ENCODE measurements around the gene SUN2. TPM values are rescaled to one million over a fixed set of nuclear protein-coding genes. Genes with fewer than 3 reads are reported as not detected.

SUN2 gene
- total and polyA plus RNA-seq, 2 donors (not counting 3 experiments of a cell fraction or from before 2014, with no cell fraction given) = 76.7 to 133 TPM

GRCh38 chr22:38709306-38709705 lies 46.5 kb downstream of the SUN2 start:
- Histone ChIP-seq H3K27ac (ENCODE audit: insufficient read depth, low read depth, low read length) (no peak overlapping the region), H3K4me3 (replicated peaks in 1 of 3; ENCODE audit: insufficient read depth in 1 of 3, low read depth in 1 of 3, low read length in 3 of 3) (no peak overlapping the region), H3K4me2 (ENCODE audit: insufficient read depth, low read length) (no peak overlapping the region), H4K20me1 (replicated peaks; ENCODE audit: control insufficient read depth, extremely low read depth, insufficient read depth, low read length) (peaks cover 7% of the 10 kb centered on the region), H3K4me1 (ENCODE audit: control insufficient read depth, extremely low read depth, insufficient read depth, low read length) (peaks cover 28% of the 10 kb centered on the region), H3K9ac (replicated peaks; ENCODE audit: extremely low read depth, insufficient read depth, low read length) (no peak overlapping the region), H3K9me1 (replicated peaks; ENCODE audit: control insufficient read depth, extremely low read depth, insufficient read depth, low read length) (no peaks in the 10 kb centered on the region), H3K9me3 (replicated peaks; ENCODE audit: control insufficient read depth, insufficient read depth, low read length) (no peaks in the 10 kb centered on the region), H2AFZ (ENCODE audit: low read depth, low read length) (no peak overlapping the region), H3K27me3 (ENCODE audit: control insufficient read depth in 2 of 2, insufficient read depth in 2 of 2, low read length in 2 of 2) (no peaks in the 10 kb centered on the region), H3K36me3 (ENCODE audit: control insufficient read depth in 2 of 2, extremely low read depth in 1 of 2, insufficient read depth in 2 of 2, low read length in 2 of 2) (peaks cover 0 to 3% of the 10 kb centered on the region in 2 experiments), H3K79me2 (ENCODE audit: control insufficient read depth, insufficient read depth, low read length) (peaks cover 79% of the 10 kb centered on the region)
- ChIA-PET CTCF (interaction anchor here (0.9 kb wide), 1 partner anchor 16 kb away, joined by 3 read pairs; no protein-coding TSS in a partner anchor), POLR2A (no interaction called here)
- no TSS peak for BruUV-seq (replicated peaks)
- FAIRE-seq = no peak
- DNase-seq (ENCODE audit: low read depth, low spot score) = peak; percentile 24
- dilution Hi-C loops (cut with MboI; ENCODE audit: extremely low pct_ligation_motif_present, low sequenced_read_pairs) (no loop called here), intact Hi-C loops (cut with micrococcal nuclease) (loop anchor here (10.0 kb wide), 1 partner anchor 205 kb away; the partner anchor contains the start of gene DDX17)
- TF ChIP-seq JUN (IDR thresholded peaks at IDR 0.05; ENCODE audit: borderline replicate concordance, insufficient read depth, insufficient read length, low read depth) (no peak), EZH2 (IDR thresholded peaks at IDR 0.05; ENCODE audit: borderline replicate concordance, low read depth, low read length, severe bottlenecking) (no peak), MYC (IDR thresholded peaks at IDR 0.05; ENCODE audit: low read depth, low read length) (no peak), POLR2AphosphoS5 (IDR thresholded peaks at IDR 0.05; ENCODE audit: insufficient read depth, low read depth, low read length) (no peak), FOS (IDR thresholded peaks at IDR 0.05; ENCODE audit: borderline replicate concordance, insufficient read depth, low read length) (no peak), POLR2A (IDR thresholded peaks at IDR 0.05; ENCODE audit: low read depth, low read length) (no peak), GATA2 (IDR thresholded peaks at IDR 0.05; ENCODE audit: insufficient read depth, insufficient read length, low read depth, low read length) (no peak), MAX (IDR thresholded peaks at IDR 0.05; ENCODE audit: insufficient read depth, insufficient read length) (no peak)
- TF ChIP-seq, protein P1, sequence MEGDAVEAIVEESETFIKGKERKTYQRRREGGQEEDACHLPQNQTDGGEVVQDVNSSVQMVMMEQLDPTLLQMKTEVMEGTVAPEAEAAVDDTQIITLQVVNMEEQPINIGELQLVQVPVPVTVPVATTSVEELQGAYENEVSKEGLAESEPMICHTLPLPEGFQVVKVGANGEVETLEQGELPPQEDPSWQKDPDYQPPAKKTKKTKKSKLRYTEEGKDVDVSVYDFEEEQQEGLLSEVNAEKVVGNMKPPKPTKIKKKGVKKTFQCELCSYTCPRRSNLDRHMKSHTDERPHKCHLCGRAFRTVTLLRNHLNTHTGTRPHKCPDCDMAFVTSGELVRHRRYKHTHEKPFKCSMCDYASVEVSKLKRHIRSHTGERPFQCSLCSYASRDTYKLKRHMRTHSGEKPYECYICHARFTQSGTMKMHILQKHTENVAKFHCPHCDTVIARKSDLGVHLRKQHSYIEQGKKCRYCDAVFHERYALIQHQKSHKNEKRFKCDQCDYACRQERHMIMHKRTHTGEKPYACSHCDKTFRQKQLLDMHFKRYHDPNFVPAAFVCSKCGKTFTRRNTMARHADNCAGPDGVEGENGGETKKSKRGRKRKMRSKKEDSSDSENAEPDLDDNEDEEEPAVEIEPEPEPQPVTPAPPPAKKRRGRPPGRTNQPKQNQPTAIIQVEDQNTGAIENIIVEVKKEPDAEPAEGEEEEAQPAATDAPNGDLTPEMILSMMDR (IDR thresholded peaks at IDR 0.05; ENCODE audit: extremely low read depth in 1 of 2, insufficient read depth in 1 of 2, low read depth in 1 of 2, low read length in 2 of 2) = no peak
